Neural cell (in vitro differentiated cells): Measurements from ENCODE around the gene FRY. TPM values are rescaled to one million over a fixed set of nuclear protein-coding genes. Genes with fewer than 3 reads are reported as not detected.

Source experiments
- H2AFZ ChIP-seq: fragments of 200-600, 300-800 bp; sonication (generic), shearing (Covaris generic); 2 replicates; pipeline ENCODE4 v1.6.0; 2014; ENCODE audit warnings: low read depth, mild to moderate bottlenecking, antibody characterized with exemption, low read length, moderate library complexity
- H3F3A ChIP-seq: fragments of 200-600 bp; shearing (Covaris generic); 2 replicates; pipeline ENCODE4 v1.6.1; 2016; ENCODE audit warnings: mild to moderate bottlenecking, moderate library complexity, mixed read lengths, antibody characterized with exemption, low read length; ENCODE audit not compliant: insufficient read depth, poor library complexity, severe bottlenecking
- H3K27ac ChIP-seq: fragments of 200-600, 300-800 bp; sonication (generic), shearing (Covaris generic); 2 replicates; pipeline ENCODE4 v1.5.1; 2014; ENCODE audit warnings: mild to moderate bottlenecking, low read length, moderate library complexity
- H3K27me3 ChIP-seq: fragments of 300-800, 200-600 bp; sonication (generic), shearing (Covaris generic); 2 replicates; pipeline ENCODE4 v1.6.0; 2014; ENCODE audit warnings: mild to moderate bottlenecking, low read depth, low read length, moderate library complexity; ENCODE audit not compliant: insufficient read depth
- H3K36me3 ChIP-seq: fragments of 300-800, 200-600 bp; sonication (generic), shearing (Covaris generic); 2 replicates; pipeline ENCODE4 v1.5.1; 2014; ENCODE audit warnings: mild to moderate bottlenecking, antibody characterized with exemption, low read length, moderate library complexity; ENCODE audit not compliant: insufficient read depth
- H3K4me2 ChIP-seq: fragments of 300-800, 200-600 bp; sonication (generic), shearing (Covaris generic); 2 replicates; pipeline ENCODE4 v1.6.0; 2014; ENCODE audit warnings: mild to moderate bottlenecking, low read length
- H3K4me3 ChIP-seq: fragments of 300-800, 200-600 bp; sonication (generic), shearing (Covaris generic); 2 replicates; pipeline ENCODE4 v1.5.1; 2014; ENCODE audit warnings: mild to moderate bottlenecking, low read length, moderate library complexity
- H3K79me2 ChIP-seq: fragments of 200-600 bp; shearing (Covaris generic); replicated peaks from 2 replicates; pipeline ENCODE4 v1.6.0; 2014; ENCODE audit warnings: mild to moderate bottlenecking, low read length, moderate library complexity; ENCODE audit not compliant: insufficient read depth
- H3K9ac ChIP-seq: fragments of 300-800, 200-600 bp; sonication (generic), shearing (Covaris generic); 2 replicates; pipeline ENCODE4 v1.6.1; 2016; ENCODE audit warnings: mild to moderate bottlenecking, low read length, mixed read lengths
- H3K9me2 ChIP-seq: fragments of 200-600 bp; shearing (Covaris generic); 2 replicates; pipeline ENCODE4 v1.6.1; 2016; ENCODE audit warnings: mild to moderate bottlenecking, low read length, mixed read lengths; ENCODE audit not compliant: insufficient read depth
- H3K9me3 ChIP-seq: fragments of 200-600, 300-800 bp; sonication (generic), shearing (Covaris generic); 2 replicates; pipeline ENCODE4 v1.6.1; 2016; ENCODE audit warnings: mild to moderate bottlenecking, mixed run types, low read length, moderate library complexity, mixed read lengths
- H4K20me1 ChIP-seq: fragments of 200-600 bp; shearing (Covaris generic); 2 replicates; pipeline ENCODE4 v1.6.1; 2016; ENCODE audit warnings: mild to moderate bottlenecking, mixed run types; ENCODE audit not compliant: insufficient read depth
- EP300 ChIP-seq: fragments of 450-650 bp; conservative IDR thresholded peaks from 2 replicates; pipeline ENCODE4 v1.6.1; 2014; ENCODE audit warnings: antibody characterized with exemption, mild to moderate bottlenecking, moderate library complexity; ENCODE audit not compliant: poor library complexity, severe bottlenecking
- EZH2 ChIP-seq: fragments of 200-600, 300-800 bp; shearing (Covaris generic), sonication (generic); IDR thresholded peaks from 2 replicates; pipeline ENCODE4 v1.6.1; 2014; ENCODE audit warnings: antibody characterized with exemption, low read length, borderline replicate concordance, mild to moderate bottlenecking; ENCODE audit not compliant: insufficient read depth, poor library complexity, severe bottlenecking
- MXI1 ChIP-seq: fragments of 450-650 bp; conservative IDR thresholded peaks from 2 replicates; pipeline ENCODE4 v1.6.1; 2014; ENCODE audit warnings: antibody characterized with exemption, mild to moderate bottlenecking; ENCODE audit not compliant: poor library complexity, severe bottlenecking
- POLR2AphosphoS5 ChIP-seq: IDR thresholded peaks from 2 replicates; pipeline ENCODE4 v1.6.1; 2012
- RAD21 ChIP-seq: fragments of 450-650 bp; conservative IDR thresholded peaks from 2 replicates; pipeline ENCODE4 v1.6.1; 2014; ENCODE audit warnings: antibody characterized with exemption, mild to moderate bottlenecking, moderate library complexity
- SMC3 ChIP-seq: fragments of 450-650 bp; conservative IDR thresholded peaks from 2 replicates; pipeline ENCODE4 v1.6.1; 2014; ENCODE audit warnings: antibody characterized with exemption, mild to moderate bottlenecking, moderate library complexity; ENCODE audit not compliant: poor library complexity
- TAF1 ChIP-seq: IDR thresholded peaks from 2 replicates; pipeline ENCODE4 v1.6.1; 2012; ENCODE audit warnings: low read depth
- polyA plus RNA-seq: library from polyadenylated mRNA; depleted of rRNA; stranded (reverse); fragments of >200 nt; gene quantifications from 2 replicates; pipeline ENCODE4 v1.2.3, GENCODE V29; 2014
- TF ChIP-seq, protein P1 (sequence below): fragments of 450-650 bp; IDR thresholded peaks from 2 replicates; pipeline ENCODE4 v1.5.1; 2014; ENCODE audit warnings: antibody characterized with exemption, mild to moderate bottlenecking, moderate library complexity; ENCODE audit not compliant: poor library complexity, severe bottlenecking
- TF ChIP-seq, protein P2 (sequence below): IDR thresholded peaks from 2 replicates; pipeline ENCODE4 v1.6.1; 2012; ENCODE audit warnings: borderline replicate concordance

Gene FRY
- polyA plus RNA-seq, 1 donor from 2014 or later = 49.3 TPM

DNA sequence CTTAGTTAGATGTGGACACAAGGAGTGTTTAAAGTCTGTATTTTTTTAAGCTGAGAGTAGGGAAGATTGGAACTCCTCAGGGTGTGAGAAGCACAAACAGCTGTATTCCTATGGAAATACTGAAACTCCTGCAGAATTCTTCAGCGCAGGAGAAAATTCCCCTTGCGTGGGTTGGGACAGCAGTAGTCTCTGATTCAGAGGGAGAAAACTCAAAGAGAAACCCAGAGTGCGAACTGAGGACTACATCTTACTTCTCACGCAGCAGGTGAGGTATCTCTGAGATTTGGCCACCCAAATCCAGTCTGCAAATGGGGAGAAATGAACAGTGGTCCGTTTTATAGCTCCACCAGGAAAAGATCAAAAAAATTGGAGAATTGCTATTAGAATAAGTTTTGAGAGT is 60.9 kb downstream of the FRY start:
- H3K9ac ChIP-seq = no peak overlapping the region
- no peaks in the 10 kb centered on the region for H3F3A ChIP-seq
- H3K9me2 ChIP-seq = no peaks in the 10 kb centered on the region
- H2AFZ ChIP-seq = no peak overlapping the region
- no peaks in the 10 kb centered on the region for H3K27me3 ChIP-seq
- H3K9me3 ChIP-seq = no peaks in the 10 kb centered on the region
- no peaks in the 10 kb centered on the region for H3K79me2 ChIP-seq
- H4K20me1 ChIP-seq = no peaks in the 10 kb centered on the region
- H3K36me3 ChIP-seq = peaks cover 2% of the 10 kb centered on the region
- no peak for TF ChIP-seq EZH2
- no peak for TF ChIP-seq POLR2AphosphoS5
- TF ChIP-seq, protein P1, sequence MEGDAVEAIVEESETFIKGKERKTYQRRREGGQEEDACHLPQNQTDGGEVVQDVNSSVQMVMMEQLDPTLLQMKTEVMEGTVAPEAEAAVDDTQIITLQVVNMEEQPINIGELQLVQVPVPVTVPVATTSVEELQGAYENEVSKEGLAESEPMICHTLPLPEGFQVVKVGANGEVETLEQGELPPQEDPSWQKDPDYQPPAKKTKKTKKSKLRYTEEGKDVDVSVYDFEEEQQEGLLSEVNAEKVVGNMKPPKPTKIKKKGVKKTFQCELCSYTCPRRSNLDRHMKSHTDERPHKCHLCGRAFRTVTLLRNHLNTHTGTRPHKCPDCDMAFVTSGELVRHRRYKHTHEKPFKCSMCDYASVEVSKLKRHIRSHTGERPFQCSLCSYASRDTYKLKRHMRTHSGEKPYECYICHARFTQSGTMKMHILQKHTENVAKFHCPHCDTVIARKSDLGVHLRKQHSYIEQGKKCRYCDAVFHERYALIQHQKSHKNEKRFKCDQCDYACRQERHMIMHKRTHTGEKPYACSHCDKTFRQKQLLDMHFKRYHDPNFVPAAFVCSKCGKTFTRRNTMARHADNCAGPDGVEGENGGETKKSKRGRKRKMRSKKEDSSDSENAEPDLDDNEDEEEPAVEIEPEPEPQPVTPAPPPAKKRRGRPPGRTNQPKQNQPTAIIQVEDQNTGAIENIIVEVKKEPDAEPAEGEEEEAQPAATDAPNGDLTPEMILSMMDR = no peak
- no peak overlapping the region for H3K4me3 ChIP-seq
- no peak overlapping the region for H3K27ac ChIP-seq
- no peak overlapping the region for H3K4me2 ChIP-seq

DNA sequence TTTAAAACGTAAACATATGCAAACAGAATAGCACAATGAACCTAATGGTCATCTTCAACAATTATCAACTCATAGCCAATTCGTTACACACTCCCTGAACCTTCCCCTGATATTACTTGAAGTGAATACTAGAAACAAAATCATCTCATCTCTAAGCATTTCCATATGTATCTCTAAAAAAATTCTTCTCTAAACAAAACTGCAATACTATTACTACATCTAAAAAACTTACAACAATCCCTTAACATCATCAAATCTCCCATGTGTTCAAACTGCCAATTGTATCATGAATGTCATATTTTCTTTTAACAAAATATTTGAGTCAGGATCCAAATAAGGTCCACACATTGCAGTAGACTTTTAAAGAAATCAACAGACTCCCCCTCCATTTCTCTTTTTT is 61.4 kb downstream of the FRY start:
- Histone ChIP-seq H2AFZ (no peak overlapping the region), H3K9ac (no peak overlapping the region), H3K36me3 (no peaks in the 10 kb centered on the region), H3K79me2 (no peaks in the 10 kb centered on the region), H4K20me1 (no peaks in the 10 kb centered on the region), H3F3A (no peaks in the 10 kb centered on the region), H3K9me3 (no peaks in the 10 kb centered on the region), H3K27me3 (no peaks in the 10 kb centered on the region), H3K4me2 (no peak overlapping the region), H3K27ac (no peak overlapping the region), H3K4me3 (no peak overlapping the region), H3K9me2 (no peaks in the 10 kb centered on the region)
- TF ChIP-seq, protein P1 = no peak
- TF ChIP-seq MXI1 (no peak), TAF1 (no peak), RAD21 (no peak), POLR2AphosphoS5 (no peak), EZH2 (no peak), SMC3 (no peak), EP300 (no peak)
- TF ChIP-seq, protein P2, sequence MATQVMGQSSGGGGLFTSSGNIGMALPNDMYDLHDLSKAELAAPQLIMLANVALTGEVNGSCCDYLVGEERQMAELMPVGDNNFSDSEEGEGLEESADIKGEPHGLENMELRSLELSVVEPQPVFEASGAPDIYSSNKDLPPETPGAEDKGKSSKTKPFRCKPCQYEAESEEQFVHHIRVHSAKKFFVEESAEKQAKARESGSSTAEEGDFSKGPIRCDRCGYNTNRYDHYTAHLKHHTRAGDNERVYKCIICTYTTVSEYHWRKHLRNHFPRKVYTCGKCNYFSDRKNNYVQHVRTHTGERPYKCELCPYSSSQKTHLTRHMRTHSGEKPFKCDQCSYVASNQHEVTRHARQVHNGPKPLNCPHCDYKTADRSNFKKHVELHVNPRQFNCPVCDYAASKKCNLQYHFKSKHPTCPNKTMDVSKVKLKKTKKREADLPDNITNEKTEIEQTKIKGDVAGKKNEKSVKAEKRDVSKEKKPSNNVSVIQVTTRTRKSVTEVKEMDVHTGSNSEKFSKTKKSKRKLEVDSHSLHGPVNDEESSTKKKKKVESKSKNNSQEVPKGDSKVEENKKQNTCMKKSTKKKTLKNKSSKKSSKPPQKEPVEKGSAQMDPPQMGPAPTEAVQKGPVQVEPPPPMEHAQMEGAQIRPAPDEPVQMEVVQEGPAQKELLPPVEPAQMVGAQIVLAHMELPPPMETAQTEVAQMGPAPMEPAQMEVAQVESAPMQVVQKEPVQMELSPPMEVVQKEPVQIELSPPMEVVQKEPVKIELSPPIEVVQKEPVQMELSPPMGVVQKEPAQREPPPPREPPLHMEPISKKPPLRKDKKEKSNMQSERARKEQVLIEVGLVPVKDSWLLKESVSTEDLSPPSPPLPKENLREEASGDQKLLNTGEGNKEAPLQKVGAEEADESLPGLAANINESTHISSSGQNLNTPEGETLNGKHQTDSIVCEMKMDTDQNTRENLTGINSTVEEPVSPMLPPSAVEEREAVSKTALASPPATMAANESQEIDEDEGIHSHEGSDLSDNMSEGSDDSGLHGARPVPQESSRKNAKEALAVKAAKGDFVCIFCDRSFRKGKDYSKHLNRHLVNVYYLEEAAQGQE = no peak
